T-helper 22 cell (primary cell): ENCODE data around the gene NELFE.
"Not testable (repeated sequence)": the region's sequence is repeated elsewhere in the genome, so short reads cannot be mapped to it uniquely, and the experiment has no call there.

ENCODE experiments used
- DNase-seq: peaks from one replicate; pipeline ENCODE4 v3.0.0-alpha.2; 2020; ENCODE audit warnings: low read depth

Gene NELFE

GRCh38 chr6:31958741-31959739, at the start of gene NELFE, which contains the start of gene SKIC2:
TSS of gene NELFE (minus strand) at chr6:31958971. CDS start at chr6:31958446, 525 bp downstream.
TSS of gene SKIC2 (plus strand) at chr6:31959175. CDS start at chr6:31959193, 18 bp downstream.
- peak; percentile 96 for DNase-seq

GRCh38 chr6:32008037-32008436, 49.3 kb upstream of the NELFE start:
- DNase-seq, result not testable (repeated sequence)

- not testable (repeated sequence) for DNase-seq
These were observed 48.3 kb upstream of the NELFE start for GRCh38 chr6:32007086-32007485.

- not testable (repeated sequence) for DNase-seq
These were observed 47.3 kb upstream of the NELFE start for GRCh38 chr6:32005991-32006529.

- not testable (repeated sequence) for DNase-seq
These were observed 46.7 kb upstream of the NELFE start for GRCh38 chr6:32005538-32005880.

GRCh38 chr6:32004864-32005537, 46.2 kb upstream of the NELFE start:
- not testable (repeated sequence) for DNase-seq

GRCh38 chr6:32004393-32004792, 45.6 kb upstream of the NELFE start:
- DNase-seq, result not testable (repeated sequence)

- not testable (repeated sequence) for DNase-seq
These were observed 44.5 kb upstream of the NELFE start for GRCh38 chr6:32003301-32003700.

- DNase-seq, result not testable (repeated sequence)
These were observed 43.9 kb upstream of the NELFE start for GRCh38 chr6:32002546-32003268.

- not testable (repeated sequence) for DNase-seq
These were observed 37.6 kb upstream of the NELFE start for GRCh38 chr6:31996385-31996784.

- DNase-seq, result not testable (repeated sequence)
These were observed 35.6 kb upstream of the NELFE start for GRCh38 chr6:31994421-31994820.

- DNase-seq, result not testable (repeated sequence)
These were observed 30.6 kb upstream of the NELFE start for GRCh38 chr6:31989363-31989762.

GRCh38 chr6:31981744-31982143, 23.0 kb upstream of the NELFE start, which contains the start of gene C4A:
TSS of gene C4A (plus strand) at chr6:31982057. CDS start at chr6:31982108, 51 bp downstream.
- DNase-seq, result not testable (repeated sequence)

GRCh38 chr6:31980998-31981397, 22.2 kb upstream of the NELFE start:
- DNase-seq, result not testable (repeated sequence)

GRCh38 chr6:31980195-31980876, 21.6 kb upstream of the NELFE start:
- DNase-seq, result not testable (repeated sequence)

GRCh38 chr6:31979238-31979898, 20.6 kb upstream of the NELFE start:
- no peak for DNase-seq

- no peak for DNase-seq
These were observed 20.1 kb upstream of the NELFE start for GRCh38 chr6:31978831-31979230.

- no peak for DNase-seq
These were observed 19.2 kb upstream of the NELFE start for GRCh38 chr6:31977816-31978431.

GRCh38 chr6:31976065-31976464, 17.3 kb upstream of the NELFE start:
- DNase-seq, result not testable (repeated sequence)
